Measurements from ENCODE around the gene TCL1B. TPM values are rescaled to one million over a fixed set of nuclear protein-coding genes. Genes with fewer than 3 reads are reported as not detected.

Gene TCL1B
- polyA plus RNA-seq, 1 donor (not counting 4 experiments of a cell fraction or from before 2014, with no cell fraction given), result not detected

DNA sequence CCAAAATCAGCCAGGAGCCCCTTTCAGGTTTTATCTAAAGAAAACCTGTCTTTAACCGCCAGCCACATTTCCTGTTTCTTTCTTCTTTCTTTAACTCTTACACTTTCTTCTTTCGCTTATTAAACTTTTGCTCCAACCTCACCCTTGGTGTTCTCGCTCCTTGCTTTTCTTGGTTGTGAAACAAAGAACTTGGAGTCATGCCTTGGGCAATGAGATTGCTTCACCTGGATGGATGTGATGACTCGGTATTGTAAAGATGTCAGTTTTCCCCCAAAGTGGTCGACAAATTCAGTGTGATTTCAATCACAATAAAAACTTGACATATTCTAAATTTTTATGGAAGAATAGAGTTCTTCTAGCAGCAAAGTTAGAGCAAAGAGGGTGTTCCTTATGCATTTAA lies 43.9 kb downstream of the TCL1B start:
- Histone ChIP-seq H4K20me1 (ENCODE audit: control insufficient read depth, extremely low read depth, insufficient read depth, low read length) (no peaks in the 10 kb centered on the region), H3K79me2 (ENCODE audit: control insufficient read depth, insufficient read depth, low read length) (no peaks in the 10 kb centered on the region), H3K27me3 (ENCODE audit: control insufficient read depth, extremely low read depth, insufficient read depth, low read length) (no peaks in the 10 kb centered on the region), H3K4me3 (ENCODE audit: control insufficient read depth in 2 of 3, extremely low read depth in 1 of 3, insufficient read depth in 2 of 3, low read depth in 1 of 3, low read length in 3 of 3) (no peak overlapping the region), H3K36me3 (ENCODE audit: control insufficient read depth in 2 of 2, extremely low read depth in 1 of 2, insufficient read depth in 2 of 2, low read length in 2 of 2) (no peaks in the 10 kb centered on the region), H3K4me1 (ENCODE audit: control insufficient read depth, extremely low read depth, insufficient read depth, low read length) (no peaks in the 10 kb centered on the region), H3K9me1 (ENCODE audit: control insufficient read depth, extremely low read depth, insufficient read depth, low read length) (no peaks in the 10 kb centered on the region), H3K9me3 (ENCODE audit: control insufficient read depth, low read depth, low read length) (no peaks in the 10 kb centered on the region), H3K9ac (ENCODE audit: control insufficient read depth, extremely low read depth, insufficient read depth, low read length) (no peak overlapping the region), H3K27ac (ENCODE audit: control insufficient read depth, insufficient read depth, low read length) (no peak overlapping the region), H3K4me2 (ENCODE audit: control insufficient read depth, extremely low read depth, insufficient read depth, low read depth, low read length) (no peak overlapping the region), H2AFZ (ENCODE audit: control insufficient read depth, low read length) (no peak overlapping the region)
- no peak for DNase-seq (ENCODE audit: low read depth, low spot score)
- dilution Hi-C loops (cut with MboI; ENCODE audit: extremely low pct_ligation_motif_present, low sequenced_read_pairs), result no loop called here
- no peak for FAIRE-seq
- TF ChIP-seq EZH2 (IDR thresholded peaks at IDR 0.05; ENCODE audit: low read length) (no peak), CTCF (optimal IDR thresholded peaks at IDR 0.05 in 1 of 3, IDR thresholded peaks at IDR 0.05 in 1 of 3, conservative IDR thresholded peaks at IDR 0.05 in 1 of 3; ENCODE audit: extremely low read depth in 1 of 3, insufficient read depth in 2 of 3, low read length in 3 of 3) (no peak)

GRCh38 chr14:95733212-95733611 lies 47.0 kb downstream of the TCL1B start:
- no peak overlapping the region for H3K4me2 ChIP-seq (ENCODE audit: control insufficient read depth, extremely low read depth, insufficient read depth, low read depth, low read length)
- no peaks in the 10 kb centered on the region for H3K9me3 ChIP-seq (ENCODE audit: control insufficient read depth, low read depth, low read length)
- H3K9me1 ChIP-seq (ENCODE audit: control insufficient read depth, extremely low read depth, insufficient read depth, low read length), result no peaks in the 10 kb centered on the region
- H4K20me1 ChIP-seq (ENCODE audit: control insufficient read depth, extremely low read depth, insufficient read depth, low read length), result no peaks in the 10 kb centered on the region
- no peak overlapping the region for H3K9ac ChIP-seq (ENCODE audit: control insufficient read depth, extremely low read depth, insufficient read depth, low read length)
- H3K79me2 ChIP-seq (ENCODE audit: control insufficient read depth, insufficient read depth, low read length), result no peaks in the 10 kb centered on the region
- dilution Hi-C loops (cut with MboI; ENCODE audit: extremely low pct_ligation_motif_present, low sequenced_read_pairs), result no loop called here
- no peak for FAIRE-seq
- no peaks in the 10 kb centered on the region for H3K36me3 ChIP-seq (ENCODE audit: control insufficient read depth in 2 of 2, extremely low read depth in 1 of 2, insufficient read depth in 2 of 2, low read length in 2 of 2)
- no peak for DNase-seq (ENCODE audit: low read depth, low spot score)
- no peak overlapping the region for H3K4me3 ChIP-seq (ENCODE audit: control insufficient read depth in 2 of 3, extremely low read depth in 1 of 3, insufficient read depth in 2 of 3, low read depth in 1 of 3, low read length in 3 of 3)
- H3K27me3 ChIP-seq (ENCODE audit: control insufficient read depth, extremely low read depth, insufficient read depth, low read length), result no peaks in the 10 kb centered on the region
- TF ChIP-seq CTCF (optimal IDR thresholded peaks at IDR 0.05 in 1 of 3, IDR thresholded peaks at IDR 0.05 in 1 of 3, conservative IDR thresholded peaks at IDR 0.05 in 1 of 3; ENCODE audit: extremely low read depth in 1 of 3, insufficient read depth in 2 of 3, low read length in 3 of 3), result no peak
- no peak for TF ChIP-seq EZH2 (IDR thresholded peaks at IDR 0.05; ENCODE audit: low read length)
- no peak overlapping the region for H3K27ac ChIP-seq (ENCODE audit: control insufficient read depth, insufficient read depth, low read length)
- no peaks in the 10 kb centered on the region for H3K4me1 ChIP-seq (ENCODE audit: control insufficient read depth, extremely low read depth, insufficient read depth, low read length)
- no peak overlapping the region for H2AFZ ChIP-seq (ENCODE audit: control insufficient read depth, low read length)
